Brain microvascular endothelial cell (primary cell): Measurements from ENCODE around the gene TNRC6C.
"Not testable (repeated sequence)": the region's sequence is repeated elsewhere in the genome, so short reads cannot be mapped to it uniquely, and the experiment has no call there.

ENCODE experiments used
- DNase-seq: peaks from one replicate; pipeline ENCODE4 v3.0.0-alpha.2; 2020
- H3K27ac ChIP-seq: fragments of 250-450 bp; sonication (Bioruptor Pico); 2 replicates; pipeline ENCODE4 v1.5.1; 2020; ENCODE audit warnings: mild to moderate bottlenecking, moderate library complexity
- H3K27me3 ChIP-seq: fragments of 250-450 bp; sonication (Bioruptor Pico); replicated peaks from 2 replicates; pipeline ENCODE4 v1.5.1; 2020; ENCODE audit warnings: mild to moderate bottlenecking
- H3K36me3 ChIP-seq: fragments of 250-450 bp; sonication (Bioruptor Pico); replicated peaks from 2 replicates; pipeline ENCODE4 v1.5.1; 2020; ENCODE audit warnings: mild to moderate bottlenecking
- H3K4me3 ChIP-seq: 2 replicates; pipeline ENCODE4 v1.5.1; 2011; ENCODE audit warnings: low read depth, mild to moderate bottlenecking, control low read depth, low read length, moderate library complexity
- in situ Hi-C: cut with HindIII; loops from 2 replicates; pipeline ENCODE4 v1.10.0; 2017; ENCODE audit warnings: low sequenced_read_pairs, low pct_ligation_motif_present
- TF ChIP-seq, protein P1 (sequence below): IDR thresholded peaks from 2 replicates; pipeline ENCODE4 v1.5.1; 2011; ENCODE audit warnings: low read depth, mild to moderate bottlenecking, moderate library complexity, low read length, control low read depth, inconsistent platforms; ENCODE audit errors: missing control alignments

TNRC6C gene

DNA sequence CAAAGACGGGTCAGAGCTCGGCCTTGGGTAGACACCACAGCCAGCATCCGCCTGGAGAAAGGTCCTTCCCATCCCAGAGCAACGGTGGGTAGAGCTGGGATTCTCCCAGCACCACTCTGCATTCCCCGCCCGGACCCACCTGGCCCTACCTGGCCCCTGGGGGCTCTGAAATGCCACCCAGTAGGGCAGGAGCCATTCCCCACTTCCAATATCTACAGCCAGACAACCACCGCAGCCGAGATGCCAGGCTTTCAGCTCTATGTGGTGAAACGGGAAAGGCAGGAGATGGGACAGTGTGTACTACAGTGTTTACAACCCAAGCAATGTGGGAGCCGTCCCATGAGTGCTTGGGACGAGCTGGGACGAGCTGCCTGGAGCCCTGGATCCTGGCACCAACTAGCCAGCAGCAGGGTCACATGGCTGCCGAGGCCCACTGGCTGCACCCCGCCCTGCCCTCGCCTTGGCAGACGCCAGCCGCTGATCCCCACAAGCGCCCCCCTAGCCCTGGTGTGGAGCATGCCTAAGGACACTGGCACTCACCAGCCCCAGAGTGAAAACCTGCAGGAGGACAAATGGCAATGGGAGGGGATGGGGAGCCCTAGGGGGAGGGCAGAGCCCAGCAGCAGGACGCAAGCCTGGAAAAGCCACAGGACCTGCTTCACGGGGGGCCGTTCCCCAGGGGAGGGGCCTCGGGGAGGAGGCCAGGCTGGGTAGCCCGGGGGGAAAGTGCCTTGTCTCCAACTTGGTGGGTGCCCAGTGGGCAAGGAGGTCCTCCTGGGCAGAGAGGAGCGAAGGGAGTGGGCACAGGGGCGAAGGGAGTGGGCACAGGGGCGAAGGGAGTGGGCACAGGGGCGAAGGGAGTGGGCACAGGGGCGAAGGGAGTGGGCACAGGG lies 156.6 kb downstream of the TNRC6C start:
- in situ Hi-C loops: no loop called here
- Histone ChIP-seq H3K36me3 (no peaks in the 10 kb centered on the region), H3K27ac (no peak overlapping the region)

DNA sequence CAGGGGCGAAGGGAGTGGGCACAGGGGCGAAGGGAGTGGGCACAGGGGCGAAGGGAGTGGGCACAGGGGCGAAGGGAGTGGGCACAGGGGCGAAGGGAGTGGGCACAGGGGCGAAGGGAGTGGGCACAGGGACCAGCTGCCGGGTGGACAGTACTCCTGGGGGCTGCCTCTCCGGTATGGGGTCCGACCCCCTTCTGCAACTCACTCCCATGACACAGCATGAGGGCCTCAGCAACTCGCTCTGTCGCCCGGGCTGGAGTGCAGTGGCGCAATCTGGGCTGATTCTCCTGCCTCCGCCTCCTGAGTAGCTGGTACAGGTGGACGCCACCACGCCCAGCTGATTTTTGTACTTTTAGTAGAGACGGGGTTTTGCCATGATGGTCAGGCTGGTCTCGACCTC lies 157.3 kb downstream of the TNRC6C start:
- in situ Hi-C loops, H3K27me3 ChIP-seq, DNase-seq: not testable (repeated sequence)

More for the DNA sequence above, 156.6 kb downstream of the TNRC6C start:
- H3K4me3 ChIP-seq: no peak overlapping the region
- DNase-seq: no peak
- TF ChIP-seq, protein P1, sequence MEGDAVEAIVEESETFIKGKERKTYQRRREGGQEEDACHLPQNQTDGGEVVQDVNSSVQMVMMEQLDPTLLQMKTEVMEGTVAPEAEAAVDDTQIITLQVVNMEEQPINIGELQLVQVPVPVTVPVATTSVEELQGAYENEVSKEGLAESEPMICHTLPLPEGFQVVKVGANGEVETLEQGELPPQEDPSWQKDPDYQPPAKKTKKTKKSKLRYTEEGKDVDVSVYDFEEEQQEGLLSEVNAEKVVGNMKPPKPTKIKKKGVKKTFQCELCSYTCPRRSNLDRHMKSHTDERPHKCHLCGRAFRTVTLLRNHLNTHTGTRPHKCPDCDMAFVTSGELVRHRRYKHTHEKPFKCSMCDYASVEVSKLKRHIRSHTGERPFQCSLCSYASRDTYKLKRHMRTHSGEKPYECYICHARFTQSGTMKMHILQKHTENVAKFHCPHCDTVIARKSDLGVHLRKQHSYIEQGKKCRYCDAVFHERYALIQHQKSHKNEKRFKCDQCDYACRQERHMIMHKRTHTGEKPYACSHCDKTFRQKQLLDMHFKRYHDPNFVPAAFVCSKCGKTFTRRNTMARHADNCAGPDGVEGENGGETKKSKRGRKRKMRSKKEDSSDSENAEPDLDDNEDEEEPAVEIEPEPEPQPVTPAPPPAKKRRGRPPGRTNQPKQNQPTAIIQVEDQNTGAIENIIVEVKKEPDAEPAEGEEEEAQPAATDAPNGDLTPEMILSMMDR: no peak
- H3K27me3 ChIP-seq: no peaks in the 10 kb centered on the region

DNA sequence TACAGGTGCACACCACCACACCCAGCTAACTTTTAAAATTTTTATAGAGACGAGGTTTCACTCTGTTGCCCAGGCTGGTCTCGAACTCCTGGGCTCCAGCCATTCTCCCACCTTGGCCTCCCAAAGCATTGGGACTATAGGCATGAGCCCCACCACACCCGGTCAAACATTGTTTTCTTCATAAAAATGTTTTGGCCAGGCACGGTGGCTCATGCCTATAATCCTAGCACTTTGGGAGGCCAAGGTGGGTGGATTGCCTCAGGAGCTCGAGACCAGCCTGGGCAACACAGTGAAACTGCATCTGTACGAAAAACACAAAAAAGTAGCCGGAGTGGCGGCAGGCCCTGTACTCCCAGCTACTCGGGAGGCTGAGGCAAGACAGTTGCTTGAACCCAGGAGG lies 157.9 kb downstream of the TNRC6C start:
- Histone ChIP-seq H3K27me3 (no peaks in the 10 kb centered on the region), H3K27ac (no peak overlapping the region), H3K36me3 (no peaks in the 10 kb centered on the region), H3K4me3 (no peak overlapping the region)
- TF ChIP-seq, protein P1: no peak
- in situ Hi-C loops: no loop called here
- DNase-seq: no peak

More for the DNA sequence above, 157.3 kb downstream of the TNRC6C start:
- not testable (repeated sequence) for H3K27ac ChIP-seq, H3K36me3 ChIP-seq, H3K4me3 ChIP-seq

GRCh38 chr17:78117027-78117981 lies 158.8 kb downstream of the TNRC6C start:
- no peak overlapping the region for H3K27ac ChIP-seq
- in situ Hi-C loops: no loop called here
- TF ChIP-seq, protein P1: peak; percentile 33
- no peak for DNase-seq
- H3K27me3 ChIP-seq: no peaks in the 10 kb centered on the region
- H3K36me3 ChIP-seq: no peaks in the 10 kb centered on the region
- H3K4me3 ChIP-seq: no peak overlapping the region

DNA sequence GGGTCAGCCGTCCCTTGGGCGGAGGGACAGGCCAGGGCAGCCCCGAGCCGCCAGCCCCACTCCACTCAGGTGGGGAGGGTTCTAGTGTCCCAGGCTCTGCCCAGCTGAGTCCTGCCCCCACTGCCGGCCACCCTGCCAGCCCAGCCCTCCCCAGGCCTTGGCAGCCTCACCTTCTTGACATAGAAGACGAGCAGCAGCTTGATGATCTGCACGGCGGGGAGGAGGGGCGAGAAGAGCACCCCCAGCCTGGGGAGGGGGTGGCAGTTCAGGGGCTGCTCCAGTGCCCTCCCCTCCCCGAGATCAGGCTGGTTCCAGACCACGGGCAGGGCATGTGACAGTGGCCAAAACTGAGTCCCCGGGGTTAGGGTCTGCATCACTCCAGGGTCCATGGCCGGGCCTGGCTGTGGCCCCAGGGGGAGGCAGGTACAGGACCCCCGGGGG lies 160.3 kb downstream of the TNRC6C start:
- DNase-seq: no peak
- no peak overlapping the region for H3K4me3 ChIP-seq
- in situ Hi-C loops: no loop called here
- H3K27me3 ChIP-seq: no peaks in the 10 kb centered on the region
- peaks cover 4% of the 10 kb centered on the region for H3K36me3 ChIP-seq
- no peak overlapping the region for H3K27ac ChIP-seq
- TF ChIP-seq, protein P1: no peak

DNA sequence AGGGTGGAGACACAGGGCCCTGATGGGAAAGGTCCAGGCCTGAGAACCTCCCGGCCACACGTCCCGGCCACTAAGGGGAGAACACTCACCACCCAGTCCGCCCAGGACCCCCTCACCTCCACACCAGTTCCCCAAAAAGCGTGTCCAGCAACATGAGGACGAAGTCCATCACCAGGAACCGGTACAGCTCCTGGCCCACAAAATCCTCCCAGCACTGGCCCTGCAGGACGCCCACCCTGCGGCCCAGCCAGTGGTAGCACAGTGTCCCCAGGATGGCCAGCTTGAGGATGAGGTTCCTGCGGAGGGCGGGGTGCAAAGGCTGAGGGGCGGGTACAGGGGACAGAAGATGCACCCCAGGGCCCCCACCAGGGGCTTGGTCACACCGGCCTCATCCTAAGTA lies 162.0 kb downstream of the TNRC6C start:
- Histone ChIP-seq H3K27me3 (no peaks in the 10 kb centered on the region), H3K36me3 (peaks cover 4% of the 10 kb centered on the region), H3K27ac (no peak overlapping the region), H3K4me3 (no peak overlapping the region)
- DNase-seq: no peak
- TF ChIP-seq, protein P1: no peak
- in situ Hi-C loops: no loop called here
